ENCODE results near the gene RAB3IP. TPM values are rescaled to one million over a fixed set of nuclear protein-coding genes. Genes with fewer than 3 reads are reported as not detected.

RAB3IP gene
- total RNA-seq (2014; rRNA removed; shearing (Covaris generic)), result 8.6 and 20.0 TPM in 2 replicates

- Histone ChIP-seq H3K9me3 (replicated peaks) (no peaks in the 10 kb centered on the region), H3K27me3 (replicated peaks) (peaks cover 37% of the 10 kb centered on the region), H3K4me3 (peak within 1 kb of the TSS; percentile 83), H3K36me3 (no peaks in the 10 kb centered on the region), H3K27ac (no peak within 1 kb of the TSS), H3K4me1 (replicated peaks) (peaks cover 8% of the 10 kb centered on the region)
- peak; percentile 67 to 86 for DNase-seq (ENCODE audit: low read depth in 1 of 2, low spot score in 2 of 2)
Measured at GRCh38 chr12:69738351-69739286, at the start of gene RAB3IP. RAB3IP (plus strand) TSS chr12:69738860; CDS start chr12:69755409, 16,549 bp downstream.

- Histone ChIP-seq H3K9me3 (replicated peaks) (no peaks in the 10 kb centered on the region), H3K36me3 (no peaks in the 10 kb centered on the region), H3K4me1 (replicated peaks) (peaks cover 16% of the 10 kb centered on the region), H3K27ac (peak overlapping the region; percentile 17; the same call in 1 of the 2 replicates), H3K27me3 (replicated peaks) (no peaks in the 10 kb centered on the region), H3K4me3 (no peak overlapping the region)
- DNase-seq (ENCODE audit: low read depth in 1 of 2, low spot score in 2 of 2), result no peak
Measured at GRCh38 chr12:69689638-69690037, 49.0 kb upstream of the RAB3IP start.

- DNase-seq (ENCODE audit: low read depth in 1 of 2, low spot score in 2 of 2), result no peak
- Histone ChIP-seq H3K27me3 (replicated peaks) (no peaks in the 10 kb centered on the region), H3K4me3 (no peak overlapping the region), H3K36me3 (no peaks in the 10 kb centered on the region), H3K27ac (no peak overlapping the region), H3K9me3 (replicated peaks) (no peaks in the 10 kb centered on the region), H3K4me1 (replicated peaks) (peaks cover 5% of the 10 kb centered on the region)
Measured at GRCh38 chr12:69694123-69694522, 44.5 kb upstream of the RAB3IP start.

- no peak for DNase-seq (ENCODE audit: low read depth in 1 of 2, low spot score in 2 of 2)
- no peaks in the 10 kb centered on the region for H3K9me3 ChIP-seq (replicated peaks)
- no peaks in the 10 kb centered on the region for H3K27me3 ChIP-seq (replicated peaks)
- H3K36me3 ChIP-seq, result no peaks in the 10 kb centered on the region
- no peak overlapping the region for H3K4me3 ChIP-seq
- H3K27ac ChIP-seq, result no peak overlapping the region
- no peaks in the 10 kb centered on the region for H3K4me1 ChIP-seq (replicated peaks)
Measured at GRCh38 chr12:69698054-69698453, 40.6 kb upstream of the RAB3IP start.

GRCh38 chr12:69698769-69699540 lies 39.7 kb upstream of the RAB3IP start, which contains the start of gene BEST3:
BEST3 (minus strand) TSS chr12:69699303; CDS start chr12:69697798, 1,505 bp downstream.
- H3K4me1 ChIP-seq (replicated peaks), result no peaks in the 10 kb centered on the region
- H3K9me3 ChIP-seq (replicated peaks), result no peaks in the 10 kb centered on the region
- DNase-seq (ENCODE audit: low read depth in 1 of 2, low spot score in 2 of 2), result no peak
- no peaks in the 10 kb centered on the region for H3K36me3 ChIP-seq
- H3K4me3 ChIP-seq, result no peak within 1 kb of the TSS
- no peaks in the 10 kb centered on the region for H3K27me3 ChIP-seq (replicated peaks)
- no peak within 1 kb of the TSS for H3K27ac ChIP-seq

- Histone ChIP-seq H3K27ac (no peak overlapping the region), H3K9me3 (replicated peaks) (no peaks in the 10 kb centered on the region), H3K4me1 (replicated peaks) (no peaks in the 10 kb centered on the region), H3K36me3 (no peaks in the 10 kb centered on the region), H3K4me3 (no peak overlapping the region), H3K27me3 (replicated peaks) (no peaks in the 10 kb centered on the region)
- no peak for DNase-seq (ENCODE audit: low read depth in 1 of 2, low spot score in 2 of 2)
Measured at GRCh38 chr12:69701826-69702225, 36.8 kb upstream of the RAB3IP start.

- Histone ChIP-seq H3K4me3 (no peak overlapping the region), H3K27ac (no peak overlapping the region), H3K36me3 (no peaks in the 10 kb centered on the region), H3K9me3 (replicated peaks) (no peaks in the 10 kb centered on the region), H3K27me3 (replicated peaks) (no peaks in the 10 kb centered on the region), H3K4me1 (replicated peaks) (no peaks in the 10 kb centered on the region)
- no peak for DNase-seq (ENCODE audit: low read depth in 1 of 2, low spot score in 2 of 2)
Measured at GRCh38 chr12:69703146-69703642, 35.5 kb upstream of the RAB3IP start.

GRCh38 chr12:69704357-69704756 lies 34.3 kb upstream of the RAB3IP start:
- no peak overlapping the region for H3K4me3 ChIP-seq
- no peaks in the 10 kb centered on the region for H3K4me1 ChIP-seq (replicated peaks)
- no peaks in the 10 kb centered on the region for H3K36me3 ChIP-seq
- no peak for DNase-seq (ENCODE audit: low read depth in 1 of 2, low spot score in 2 of 2)
- no peaks in the 10 kb centered on the region for H3K27me3 ChIP-seq (replicated peaks)
- no peak overlapping the region for H3K27ac ChIP-seq
- no peaks in the 10 kb centered on the region for H3K9me3 ChIP-seq (replicated peaks)

- no peaks in the 10 kb centered on the region for H3K9me3 ChIP-seq (replicated peaks)
- no peaks in the 10 kb centered on the region for H3K4me1 ChIP-seq (replicated peaks)
- no peaks in the 10 kb centered on the region for H3K36me3 ChIP-seq
- no peak overlapping the region for H3K27ac ChIP-seq
- H3K4me3 ChIP-seq, result no peak overlapping the region
- H3K27me3 ChIP-seq (replicated peaks), result no peaks in the 10 kb centered on the region
- no peak for DNase-seq (ENCODE audit: low read depth in 1 of 2, low spot score in 2 of 2)
Measured at GRCh38 chr12:69708649-69709048, 30.0 kb upstream of the RAB3IP start.

- no peaks in the 10 kb centered on the region for H3K4me1 ChIP-seq (replicated peaks)
- H3K36me3 ChIP-seq, result no peaks in the 10 kb centered on the region
Measured at GRCh38 chr12:69712826-69713225, 25.8 kb upstream of the RAB3IP start.

GRCh38 chr12:69714542-69714941 lies 24.1 kb upstream of the RAB3IP start:
- Histone ChIP-seq H3K27ac (no peak overlapping the region), H3K4me3 (no peak overlapping the region), H3K9me3 (replicated peaks) (no peaks in the 10 kb centered on the region), H3K36me3 (no peaks in the 10 kb centered on the region), H3K27me3 (replicated peaks) (no peaks in the 10 kb centered on the region; the same call in 1 of the 2 replicates), H3K4me1 (replicated peaks) (no peaks in the 10 kb centered on the region)
- no peak for DNase-seq (ENCODE audit: low read depth in 1 of 2, low spot score in 2 of 2)

More at GRCh38 chr12:69712826-69713225, 25.8 kb upstream of the RAB3IP start:
- no peaks in the 10 kb centered on the region for H3K9me3 ChIP-seq (replicated peaks)
- H3K4me3 ChIP-seq, result no peak overlapping the region
- DNase-seq (ENCODE audit: low read depth in 1 of 2, low spot score in 2 of 2), result no peak
- H3K27me3 ChIP-seq (replicated peaks), result no peaks in the 10 kb centered on the region; the same call in 1 of the 2 replicates
- no peak overlapping the region for H3K27ac ChIP-seq

- no peak for DNase-seq (ENCODE audit: low read depth in 1 of 2, low spot score in 2 of 2)
- H3K4me1 ChIP-seq (replicated peaks), result no peaks in the 10 kb centered on the region
- no peak overlapping the region for H3K4me3 ChIP-seq
- H3K9me3 ChIP-seq (replicated peaks), result no peaks in the 10 kb centered on the region
- no peaks in the 10 kb centered on the region; the same call in 1 of the 2 replicates for H3K27me3 ChIP-seq (replicated peaks)
- H3K36me3 ChIP-seq, result no peaks in the 10 kb centered on the region
- H3K27ac ChIP-seq, result no peak overlapping the region
Measured at GRCh38 chr12:69719336-69720316, 19.0 kb upstream of the RAB3IP start.

- Histone ChIP-seq H3K4me1 (replicated peaks) (no peaks in the 10 kb centered on the region), H3K36me3 (no peaks in the 10 kb centered on the region)
- DNase-seq (ENCODE audit: low read depth in 1 of 2, low spot score in 2 of 2), result no peak
Measured at GRCh38 chr12:69720750-69721149, 17.9 kb upstream of the RAB3IP start.

More at GRCh38 chr12:69720750-69721149, 17.9 kb upstream of the RAB3IP start:
- no peaks in the 10 kb centered on the region; the same call in 1 of the 2 replicates for H3K27me3 ChIP-seq (replicated peaks)
- H3K27ac ChIP-seq, result no peak overlapping the region
- no peak overlapping the region for H3K4me3 ChIP-seq
- no peaks in the 10 kb centered on the region for H3K9me3 ChIP-seq (replicated peaks)
